Upper lobe of left lung (tissue), 4 donors: ENCODE measurements around the gene LIG1.

Experiments used
- POLR2A ChIP-seq, 4 donors: fragments of 450-650 bp; IDR thresholded peaks; one replicate each; pipeline ENCODE4 v1.5.1; 2016 to 2017; ENCODE audit warnings: antibody characterized with exemption in 4 of 4, mild to moderate bottlenecking in 2 of 4
- POLR2AphosphoS5 ChIP-seq, 2 donors: sonication (generic); formaldehyde crosslinking; IDR thresholded peaks; one replicate each; pipeline ENCODE4 v1.5.1; 2017; ENCODE audit warnings: antibody characterized with exemption in 2 of 2
- TF ChIP-seq, protein P1 (sequence below), 6 experiments: fragments of 450-650 bp in 4 of 6; fragments of 200-600 bp in 2 of 6; sonication (generic) in 2 of 6; IDR thresholded peaks; one replicate each; pipeline ENCODE4 v1.5.1; 2016 to 2019; ENCODE audit warnings: antibody characterized with exemption in 6 of 6

DNA sequence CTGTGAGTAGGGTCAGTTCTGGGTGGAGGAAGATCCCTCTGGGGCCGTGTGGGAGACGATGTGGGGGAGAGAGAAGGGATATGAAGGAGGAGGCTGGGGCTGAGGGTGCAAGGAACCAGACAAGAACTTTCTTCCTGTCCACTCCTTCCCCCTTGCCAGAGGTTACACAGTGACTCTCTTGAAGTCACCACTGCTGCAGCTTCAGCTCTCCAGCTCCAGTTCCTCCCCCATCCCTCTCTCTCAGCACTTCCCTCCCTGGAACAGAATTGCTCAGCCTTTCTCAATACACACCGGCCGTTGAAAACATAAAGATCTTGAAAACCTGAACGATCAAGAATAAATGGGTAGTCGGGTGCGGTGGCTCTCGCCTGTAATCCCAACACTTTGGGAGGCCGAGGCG, 5.4 kb upstream of the LIG1 start:
- TF ChIP-seq, protein P1, sequence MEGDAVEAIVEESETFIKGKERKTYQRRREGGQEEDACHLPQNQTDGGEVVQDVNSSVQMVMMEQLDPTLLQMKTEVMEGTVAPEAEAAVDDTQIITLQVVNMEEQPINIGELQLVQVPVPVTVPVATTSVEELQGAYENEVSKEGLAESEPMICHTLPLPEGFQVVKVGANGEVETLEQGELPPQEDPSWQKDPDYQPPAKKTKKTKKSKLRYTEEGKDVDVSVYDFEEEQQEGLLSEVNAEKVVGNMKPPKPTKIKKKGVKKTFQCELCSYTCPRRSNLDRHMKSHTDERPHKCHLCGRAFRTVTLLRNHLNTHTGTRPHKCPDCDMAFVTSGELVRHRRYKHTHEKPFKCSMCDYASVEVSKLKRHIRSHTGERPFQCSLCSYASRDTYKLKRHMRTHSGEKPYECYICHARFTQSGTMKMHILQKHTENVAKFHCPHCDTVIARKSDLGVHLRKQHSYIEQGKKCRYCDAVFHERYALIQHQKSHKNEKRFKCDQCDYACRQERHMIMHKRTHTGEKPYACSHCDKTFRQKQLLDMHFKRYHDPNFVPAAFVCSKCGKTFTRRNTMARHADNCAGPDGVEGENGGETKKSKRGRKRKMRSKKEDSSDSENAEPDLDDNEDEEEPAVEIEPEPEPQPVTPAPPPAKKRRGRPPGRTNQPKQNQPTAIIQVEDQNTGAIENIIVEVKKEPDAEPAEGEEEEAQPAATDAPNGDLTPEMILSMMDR (IDR thresholded peaks at IDR 0.05): no peak
- TF ChIP-seq POLR2AphosphoS5 (IDR thresholded peaks at IDR 0.05) (no peak), POLR2A (IDR thresholded peaks at IDR 0.05) (no peak)
